ENCODE data around the gene TMEM205.
A peak's percentile ranks its signal among the peaks of the same experiment; 100 is the strongest.
"Not testable (repeated sequence)": the region's sequence is repeated elsewhere in the genome, so short reads cannot be mapped to it uniquely, and the experiment has no call there.

The TMEM205 gene

GRCh38 chr19:11338569-11339253 is 7.4 kb downstream of the TMEM205 start:
- DNase-seq, result no peak

DNA sequence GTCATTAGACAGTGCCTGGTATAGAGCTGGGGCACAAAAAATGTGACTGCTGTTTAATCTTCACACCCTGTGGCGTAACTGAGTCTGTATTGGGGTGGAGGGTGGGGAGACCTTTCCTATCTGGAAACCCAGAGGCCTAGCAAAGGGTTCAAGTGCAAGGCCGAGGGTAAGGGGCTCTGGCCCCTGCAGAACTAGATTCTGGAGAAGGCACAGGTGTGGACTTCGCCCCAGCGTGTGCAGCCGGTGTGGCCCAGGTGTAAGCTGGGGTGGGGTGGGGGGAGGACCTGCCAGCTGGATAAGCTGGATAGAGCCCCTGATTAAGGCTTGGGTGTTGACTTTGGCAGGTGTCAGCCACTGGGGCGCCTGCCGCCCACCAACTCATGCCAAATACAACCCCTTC is 7.9 kb downstream of the TMEM205 start:
- no peak for DNase-seq

GRCh38 chr19:11337080-11337479 is 9.0 kb downstream of the TMEM205 start:
- no peak for DNase-seq

DNA sequence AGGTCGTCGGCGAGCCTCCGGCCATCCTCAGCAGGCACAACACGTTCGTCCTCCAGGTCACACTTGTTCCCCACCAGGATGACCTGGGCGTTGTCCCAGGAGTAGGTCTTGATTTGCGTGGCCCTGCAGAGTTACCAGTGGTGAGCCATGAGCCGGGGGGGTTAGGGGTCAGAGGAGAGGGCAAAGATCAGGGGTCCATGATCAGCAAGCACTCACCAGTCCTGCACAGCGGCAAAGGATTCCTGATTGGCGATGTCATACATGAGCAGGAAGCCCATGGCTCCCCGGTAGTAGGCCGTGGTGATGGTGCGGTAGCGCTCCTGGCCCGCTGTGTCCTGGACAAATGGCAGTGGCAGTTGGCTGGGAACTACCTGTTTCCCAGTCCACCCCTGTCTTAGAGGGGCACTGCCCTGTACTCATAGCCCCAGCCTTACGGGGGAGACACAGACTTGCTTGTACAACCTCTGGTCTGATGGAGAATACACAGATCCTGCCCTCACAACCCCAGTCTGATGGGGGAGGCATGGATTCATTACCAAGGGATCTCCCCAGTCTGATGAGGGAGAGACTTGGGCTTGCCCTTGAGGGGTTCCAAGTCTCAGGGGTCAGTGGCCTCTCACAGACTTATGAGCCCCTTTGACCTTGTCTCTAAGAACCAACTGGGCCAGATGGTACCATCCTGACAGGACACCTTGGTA is 10.5 kb downstream of the TMEM205 start:
- DNase-seq, result no peak

GRCh38 chr19:11333838-11334237 is 12.2 kb downstream of the TMEM205 start:
- not testable (repeated sequence) for DNase-seq

DNA sequence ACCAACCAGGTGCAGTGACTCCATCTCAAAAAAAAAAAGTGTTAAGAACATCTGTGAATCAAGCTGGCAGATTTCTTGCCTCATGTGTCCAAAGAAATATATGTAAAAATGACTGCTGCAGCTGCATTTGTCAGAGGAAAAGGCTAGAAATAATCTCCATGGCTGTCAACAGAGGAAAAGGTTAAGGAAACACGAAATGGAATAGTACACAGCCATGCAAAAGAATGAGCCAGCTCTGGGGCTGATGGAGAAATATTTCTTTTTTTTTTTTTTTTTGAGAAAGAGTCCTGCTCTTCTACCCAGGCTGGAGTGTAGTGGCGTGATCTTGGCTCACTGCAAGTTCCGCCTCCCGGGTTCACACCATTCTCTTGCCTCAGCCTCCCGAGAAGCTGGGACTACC is 13.2 kb downstream of the TMEM205 start:
- DNase-seq, result no peak

DNA sequence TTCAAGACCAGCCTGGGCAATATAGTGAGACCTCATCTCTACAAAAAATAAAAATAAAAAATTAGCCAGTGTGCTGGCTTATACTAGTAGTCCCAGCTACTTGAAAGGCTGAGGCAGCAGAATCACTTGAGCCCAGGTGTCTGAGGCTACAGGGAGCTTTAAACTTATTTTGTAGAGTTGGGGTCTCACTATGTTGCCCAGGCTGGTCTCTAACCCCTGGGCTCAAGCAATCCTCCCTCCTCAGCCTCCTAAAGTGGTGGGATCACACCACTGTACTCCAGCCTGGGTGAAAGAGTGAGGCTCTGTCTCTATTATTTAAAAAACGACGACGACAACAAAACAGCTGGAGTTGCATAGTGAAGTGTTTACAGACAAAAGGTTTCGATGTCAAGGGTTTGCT is 14.6 kb downstream of the TMEM205 start:
- no peak for DNase-seq

DNA sequence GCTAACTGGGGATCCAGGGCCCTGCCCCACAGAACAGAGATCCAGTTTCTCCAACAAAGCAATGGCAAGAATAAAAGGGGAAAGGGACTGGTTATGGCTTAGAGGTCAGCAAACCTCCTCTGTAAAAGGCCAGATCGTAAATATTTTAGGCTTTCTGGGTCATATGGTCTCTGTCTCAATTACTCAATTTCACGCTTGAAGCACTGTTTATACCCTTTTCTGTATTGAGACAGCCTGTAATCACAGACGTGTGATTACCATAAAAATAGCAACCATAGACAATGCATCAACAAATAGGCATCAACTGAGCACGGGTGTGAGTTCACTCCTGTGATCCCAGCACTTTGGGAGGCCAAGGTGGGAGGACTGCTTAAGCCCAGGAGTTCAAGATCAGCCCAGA is 15.9 kb downstream of the TMEM205 start:
- no peak for DNase-seq

DNA sequence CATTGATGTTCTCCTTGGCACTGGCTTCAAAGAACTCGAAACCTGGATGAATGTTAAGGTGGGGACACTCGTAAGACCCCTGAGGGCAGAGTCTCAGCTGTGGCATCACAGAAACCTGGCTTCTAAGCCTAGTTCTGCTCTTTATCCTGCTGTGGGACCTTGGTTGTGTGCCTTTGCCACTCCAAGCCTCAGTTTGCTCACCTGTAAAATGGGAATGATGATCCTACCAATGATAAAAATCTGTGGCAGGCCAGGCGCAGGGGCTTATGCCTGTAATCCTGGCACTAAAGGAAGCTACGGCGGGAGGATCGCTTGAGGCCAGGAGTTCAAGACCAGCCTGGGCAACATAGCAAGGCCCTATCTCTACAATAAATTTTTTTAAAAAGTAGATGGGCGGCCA is 20.5 kb downstream of the TMEM205 start:
- DNase-seq, result no peak

GRCh38 chr19:11324748-11325389 is 21.2 kb downstream of the TMEM205 start:
- no peak for DNase-seq

GRCh38 chr19:11324079-11324661 is 21.9 kb downstream of the TMEM205 start:
- DNase-seq, result peak; percentile 44

DNA sequence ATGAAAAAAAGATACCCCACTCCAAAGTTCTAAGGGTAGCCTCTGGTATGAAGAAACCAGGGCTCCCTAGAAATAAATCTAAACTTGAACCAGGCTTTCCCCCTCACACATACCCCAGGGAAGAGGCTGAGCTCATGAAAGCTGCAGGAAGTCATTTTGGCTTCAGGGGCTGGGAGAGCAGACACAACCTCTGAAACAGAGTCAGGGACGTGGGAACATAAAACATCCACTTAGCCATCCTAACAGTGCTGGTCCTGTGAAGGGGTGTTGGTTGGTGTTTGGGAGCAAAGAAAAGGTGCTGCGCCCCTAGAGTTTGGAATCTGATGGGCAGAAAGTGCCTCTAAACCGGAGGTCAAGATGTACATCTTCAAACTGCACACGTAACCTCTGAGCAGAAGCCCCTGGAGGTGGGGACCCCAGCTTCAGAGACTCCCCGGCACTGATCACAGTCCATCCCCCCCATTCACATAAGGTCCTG is 22.4 kb downstream of the TMEM205 start:
- no peak for DNase-seq

GRCh38 chr19:11322269-11323024 is 23.6 kb downstream of the TMEM205 start:
- no peak for DNase-seq

GRCh38 chr19:11321191-11322126 is 24.6 kb downstream of the TMEM205 start:
- no peak for DNase-seq

GRCh38 chr19:11320278-11320995 is 25.6 kb downstream of the TMEM205 start:
- DNase-seq, result not testable (repeated sequence)

DNA sequence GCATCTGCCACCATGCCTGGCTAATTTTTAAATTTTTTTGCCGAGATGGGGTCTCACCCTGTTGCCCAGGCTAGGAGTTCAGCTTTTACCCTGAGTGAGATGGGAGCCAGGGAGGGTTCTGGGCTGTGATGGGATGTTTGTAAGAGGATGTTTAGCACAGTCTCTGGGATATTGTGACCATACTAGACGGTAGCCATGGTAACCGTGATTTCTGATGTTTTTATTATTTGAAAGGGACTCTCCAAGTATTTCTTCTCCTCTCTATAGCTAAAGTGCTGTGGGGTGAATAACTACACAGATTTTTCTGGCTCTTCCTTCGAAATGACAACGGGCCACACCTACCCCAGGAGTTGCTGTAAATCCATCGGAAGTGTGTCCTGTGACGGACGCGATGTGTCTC is 39.7 kb downstream of the TMEM205 start:
- DNase-seq, result no peak

DNA sequence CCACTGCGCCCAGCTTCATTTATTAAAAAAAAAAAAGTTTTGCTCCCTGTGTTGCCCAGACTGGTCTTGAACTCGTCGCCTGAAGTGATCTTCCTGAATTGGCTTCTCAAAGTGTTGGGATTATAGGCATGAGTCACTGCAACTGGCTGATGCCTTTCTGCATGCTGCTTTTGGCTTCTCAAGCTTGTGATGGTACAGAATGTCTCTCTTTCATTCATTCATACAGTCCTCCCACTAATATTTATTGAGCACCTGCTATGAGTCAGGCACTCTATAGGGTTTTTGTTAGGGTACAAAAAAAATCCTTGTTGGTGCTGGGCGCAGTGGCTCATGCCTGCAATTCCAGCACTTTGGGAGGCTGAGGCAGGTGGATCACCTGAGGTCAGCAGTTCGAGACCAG is 41.1 kb downstream of the TMEM205 start:
- no peak for DNase-seq

DNA sequence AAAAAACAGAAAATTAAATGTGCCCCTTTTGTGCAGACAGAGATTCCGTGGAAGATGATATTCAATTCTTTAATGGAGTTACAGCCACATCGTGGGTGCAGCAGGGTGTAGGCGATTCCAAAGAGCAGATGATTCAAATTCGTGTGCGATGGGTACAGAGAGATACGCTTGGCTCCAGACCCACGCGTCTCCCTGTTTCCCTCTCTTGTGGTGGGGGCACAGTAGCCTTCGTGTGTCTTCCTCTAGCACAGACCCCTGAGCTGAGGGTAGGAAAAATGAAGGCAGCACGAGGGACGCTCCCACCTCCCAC is 45.3 kb downstream of the TMEM205 start:
- DNase-seq, result no peak

- no peak for DNase-seq
These were observed 45.9 kb downstream of the TMEM205 start for GRCh38 chr19:11299946-11300810.

DNA sequence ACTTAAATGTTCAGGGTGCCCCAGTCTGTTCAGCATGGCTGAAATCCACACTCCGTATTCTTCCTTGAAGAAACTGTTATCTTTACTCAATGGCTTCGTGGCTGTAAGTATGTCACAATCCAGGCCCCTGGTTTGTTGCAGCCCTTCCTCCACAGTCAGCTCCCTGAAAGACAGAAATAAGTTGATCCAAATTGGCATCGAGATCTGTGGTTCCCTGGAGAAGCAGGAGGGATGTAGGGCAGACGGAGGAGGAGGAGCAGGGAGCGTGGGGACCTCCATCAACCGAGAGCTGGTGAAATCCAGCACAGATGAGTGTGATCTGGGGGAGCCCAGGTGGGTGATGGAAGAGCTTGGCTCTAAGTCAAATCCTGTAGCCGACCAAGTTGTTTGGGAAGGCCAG is 49.8 kb downstream of the TMEM205 start:
- no peak for DNase-seq
